KOPT-K1 (cell line): ENCODE measurements around the gene RSU1.

ENCODE experiments used
- H3K27ac ChIP-seq: fragments of 200-600 bp; sonication (generic); 2 replicates; pipeline ENCODE4 v1.5.1; 2016; ENCODE audit warnings: antibody characterized with exemption, mild to moderate bottlenecking, low read depth, low read length; ENCODE audit not compliant: poor library complexity, severe bottlenecking
- H3K36me3 ChIP-seq: fragments of 200-600 bp; sonication (generic); 2 replicates; pipeline ENCODE4 v1.5.1; 2017; ENCODE audit warnings: antibody characterized with exemption, mild to moderate bottlenecking, low read length, moderate library complexity; ENCODE audit not compliant: insufficient read depth
- H3K9me3 ChIP-seq: fragments of 200-600 bp; sonication (generic); 2 replicates; pipeline ENCODE4 v1.5.1; 2017; ENCODE audit warnings: antibody characterized with exemption, low read length, mild to moderate bottlenecking; ENCODE audit not compliant: insufficient read depth, poor library complexity, severe bottlenecking

The RSU1 gene

GRCh38 chr10:16609211-16609610 lies 208.0 kb downstream of the RSU1 start:
- Histone ChIP-seq H3K9me3 (no peaks in the 10 kb centered on the region), H3K27ac (no peak overlapping the region), H3K36me3 (no peaks in the 10 kb centered on the region)

GRCh38 chr10:16606923-16607322 lies 210.3 kb downstream of the RSU1 start:
- Histone ChIP-seq H3K36me3 (no peaks in the 10 kb centered on the region), H3K9me3 (no peaks in the 10 kb centered on the region), H3K27ac (no peak overlapping the region)

- Histone ChIP-seq H3K36me3 (no peaks in the 10 kb centered on the region), H3K9me3 (no peaks in the 10 kb centered on the region)
Measured at GRCh38 chr10:16606421-16606820, 210.8 kb downstream of the RSU1 start.

GRCh38 chr10:16603308-16603707 lies 213.9 kb downstream of the RSU1 start:
- Histone ChIP-seq H3K9me3 (no peaks in the 10 kb centered on the region), H3K36me3 (no peaks in the 10 kb centered on the region), H3K27ac (no peak overlapping the region)

More at GRCh38 chr10:16606421-16606820, 210.8 kb downstream of the RSU1 start:
- no peak overlapping the region for H3K27ac ChIP-seq

- Histone ChIP-seq H3K27ac (no peak overlapping the region), H3K9me3 (no peaks in the 10 kb centered on the region), H3K36me3 (no peaks in the 10 kb centered on the region)
Measured at GRCh38 chr10:16602104-16602775, 215.0 kb downstream of the RSU1 start.

- H3K36me3 ChIP-seq: no peaks in the 10 kb centered on the region
- no peaks in the 10 kb centered on the region for H3K9me3 ChIP-seq
- no peak overlapping the region for H3K27ac ChIP-seq
Measured at GRCh38 chr10:16599662-16600061, 217.6 kb downstream of the RSU1 start.

GRCh38 chr10:16597656-16598055 lies 219.6 kb downstream of the RSU1 start:
- Histone ChIP-seq H3K36me3 (no peaks in the 10 kb centered on the region), H3K27ac (no peak overlapping the region), H3K9me3 (no peaks in the 10 kb centered on the region)

- H3K27ac ChIP-seq: no peak overlapping the region
- no peaks in the 10 kb centered on the region for H3K9me3 ChIP-seq
- no peaks in the 10 kb centered on the region for H3K36me3 ChIP-seq
Measured at GRCh38 chr10:16592378-16592777, 224.8 kb downstream of the RSU1 start.

GRCh38 chr10:16586358-16587138 lies 230.7 kb downstream of the RSU1 start:
- H3K36me3 ChIP-seq: no peaks in the 10 kb centered on the region
- H3K27ac ChIP-seq: no peak overlapping the region
- H3K9me3 ChIP-seq: no peaks in the 10 kb centered on the region

GRCh38 chr10:16585103-16585502 lies 232.1 kb downstream of the RSU1 start:
- Histone ChIP-seq H3K27ac (no peak overlapping the region), H3K36me3 (no peaks in the 10 kb centered on the region), H3K9me3 (no peaks in the 10 kb centered on the region)

- Histone ChIP-seq H3K36me3 (no peaks in the 10 kb centered on the region), H3K27ac (no peak overlapping the region), H3K9me3 (no peaks in the 10 kb centered on the region)
Measured at GRCh38 chr10:16583382-16583781, 233.8 kb downstream of the RSU1 start.

GRCh38 chr10:16581202-16581601 lies 236.0 kb downstream of the RSU1 start:
- Histone ChIP-seq H3K9me3 (no peaks in the 10 kb centered on the region), H3K27ac (no peak overlapping the region), H3K36me3 (no peaks in the 10 kb centered on the region)

GRCh38 chr10:16570731-16571130 lies 246.5 kb downstream of the RSU1 start:
- no peaks in the 10 kb centered on the region for H3K9me3 ChIP-seq

GRCh38 chr10:16566202-16566805 lies 250.9 kb downstream of the RSU1 start:
- no peaks in the 10 kb centered on the region for H3K9me3 ChIP-seq
- no peak overlapping the region for H3K27ac ChIP-seq
- H3K36me3 ChIP-seq: no peaks in the 10 kb centered on the region

More at GRCh38 chr10:16570731-16571130, 246.5 kb downstream of the RSU1 start:
- no peak overlapping the region for H3K27ac ChIP-seq
- no peaks in the 10 kb centered on the region for H3K36me3 ChIP-seq

- no peaks in the 10 kb centered on the region for H3K36me3 ChIP-seq
- H3K27ac ChIP-seq: no peak overlapping the region
- no peaks in the 10 kb centered on the region for H3K9me3 ChIP-seq
Measured at GRCh38 chr10:16565604-16566003, 251.6 kb downstream of the RSU1 start.
